GM18861 (cell line): ENCODE measurements around the gene SDCCAG8.
A peak's percentile ranks its signal among the peaks of the same experiment; 100 is the strongest.

Experiments
- ATAC-seq: cut with Tn5 transposase; IDR thresholded peaks from one replicate; pipeline ENCODE4 v1.9.1; 2021; ENCODE audit not compliant: unreplicated experiment

SDCCAG8 gene

DNA sequence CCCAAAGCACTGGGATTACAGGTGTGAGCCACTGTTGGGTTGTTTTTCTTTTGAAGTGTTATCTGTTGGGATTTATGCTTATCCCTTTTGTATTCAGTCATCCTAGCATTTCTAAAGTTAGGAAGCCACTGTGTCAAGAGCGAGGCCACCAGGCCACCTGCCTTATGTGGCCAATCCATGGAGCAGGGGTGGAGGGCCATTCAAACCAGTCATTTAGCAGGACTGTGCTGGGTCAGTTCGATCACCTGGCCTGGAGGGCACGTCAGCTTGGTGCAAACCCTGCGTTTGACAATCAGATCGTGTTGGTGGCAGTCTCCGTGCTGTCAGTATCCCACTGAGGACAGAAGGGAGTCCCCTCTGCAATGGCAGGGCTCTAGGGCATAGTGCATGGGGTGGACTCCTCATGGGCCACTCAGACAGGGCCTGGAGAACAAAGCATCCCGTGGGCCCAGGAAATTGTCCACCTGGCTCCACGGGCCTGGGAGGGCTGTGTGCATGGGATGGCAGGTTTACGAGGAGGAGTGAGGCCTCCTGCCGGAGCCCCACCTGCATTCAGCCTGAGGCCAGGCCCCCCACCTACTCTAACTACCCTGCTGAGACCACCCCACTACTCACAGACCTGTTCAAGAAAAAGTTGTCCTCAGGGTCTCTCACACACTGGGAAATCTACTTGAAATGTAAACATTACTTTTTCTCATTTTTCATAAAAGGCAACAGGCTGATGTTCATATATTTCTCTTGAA lies 242.3 kb downstream of the SDCCAG8 start:
- no peak for ATAC-seq

DNA sequence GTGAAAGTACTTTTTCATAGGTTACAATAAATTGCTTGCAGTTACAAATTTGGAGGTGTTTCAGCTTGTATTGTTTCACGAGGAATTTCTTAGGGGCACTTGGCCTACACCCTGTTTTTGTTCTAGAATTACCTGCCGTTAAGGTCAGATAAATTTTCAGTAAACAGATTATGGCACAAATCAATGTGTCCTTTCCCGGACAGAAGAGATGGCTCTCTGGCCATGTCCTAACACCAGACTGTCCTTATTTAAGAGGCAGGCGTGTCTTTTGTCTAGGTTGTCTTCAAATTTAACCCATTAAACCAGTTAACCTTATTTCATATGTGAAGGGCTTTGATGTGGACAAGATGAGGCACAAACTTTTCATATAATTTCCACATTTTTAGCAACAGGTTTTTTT lies 243.4 kb downstream of the SDCCAG8 start:
- no peak for ATAC-seq

DNA sequence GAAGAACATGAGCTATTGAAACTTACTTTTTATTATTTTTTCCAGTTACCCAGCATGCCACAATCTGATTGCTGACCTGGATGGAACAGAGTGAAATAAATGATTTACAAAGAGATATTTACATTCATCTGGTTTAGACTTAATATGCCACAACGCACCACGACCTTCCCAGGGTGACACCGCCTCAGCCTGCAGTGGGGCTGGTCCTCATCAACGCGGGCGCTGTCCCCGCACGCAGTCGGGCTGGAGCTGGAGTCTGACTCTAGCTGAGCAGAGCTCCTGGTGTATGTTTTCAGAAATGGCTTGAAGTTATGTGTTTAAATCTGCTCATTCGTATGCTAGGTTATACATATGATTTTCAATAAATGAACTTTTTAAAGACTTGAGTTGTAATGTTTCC lies 243.9 kb downstream of the SDCCAG8 start:
- ATAC-seq = no peak

DNA sequence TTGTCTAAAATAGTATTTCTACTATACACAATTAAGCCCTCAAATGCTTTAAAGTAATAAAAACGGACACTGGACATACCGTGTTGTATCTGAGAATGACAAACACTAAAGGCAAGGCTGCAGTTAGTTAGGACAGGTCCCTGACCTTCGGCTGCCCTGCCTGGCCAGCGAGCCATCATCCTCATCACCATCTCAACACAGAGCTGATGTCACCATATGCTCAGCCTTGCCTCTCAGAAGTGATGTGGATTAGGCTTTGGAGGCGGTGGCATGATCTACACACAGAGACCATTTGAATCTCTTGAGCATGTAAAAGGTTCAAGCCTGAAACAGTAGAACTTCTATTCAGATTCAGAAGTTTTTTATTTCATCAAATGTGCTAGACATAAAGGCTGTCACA lies 244.7 kb downstream of the SDCCAG8 start:
- no peak for ATAC-seq

DNA sequence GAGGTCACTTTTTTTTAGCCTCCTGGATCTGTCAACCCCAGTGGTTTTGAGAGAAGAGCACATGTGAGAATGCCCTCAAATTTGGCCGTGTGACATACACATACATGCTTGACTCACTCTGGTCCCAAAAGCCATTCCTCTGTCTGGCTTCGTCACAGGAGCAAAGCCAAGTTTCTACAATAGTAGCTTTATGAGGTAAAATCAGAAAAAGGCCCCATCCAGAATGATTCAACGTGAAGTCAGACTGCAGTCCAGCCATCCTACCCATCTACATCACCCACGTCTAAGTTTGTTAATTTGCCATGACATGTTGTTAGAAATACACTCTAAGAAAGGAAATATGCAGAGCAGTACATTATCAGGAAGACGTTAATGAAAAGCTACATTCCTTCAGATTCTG lies 245.2 kb downstream of the SDCCAG8 start:
- ATAC-seq = no peak

DNA sequence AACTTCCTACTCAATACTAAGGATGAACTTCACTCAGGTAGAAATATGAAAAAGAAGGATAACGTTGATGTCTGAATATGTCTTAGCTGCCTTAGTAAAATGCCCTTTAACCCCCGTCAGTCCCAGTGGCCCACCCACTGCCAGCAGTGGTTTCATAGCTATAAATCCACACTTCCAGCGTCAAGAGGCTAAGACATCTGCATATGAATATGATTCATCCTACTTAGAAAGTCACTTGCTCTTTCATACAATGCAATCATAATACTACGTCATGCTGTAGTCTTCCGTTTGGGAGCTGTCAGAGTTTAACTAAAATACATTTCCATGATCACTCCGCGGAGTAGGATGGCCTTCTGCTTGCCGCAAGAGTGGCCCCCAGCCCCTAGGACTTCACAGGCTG lies 247.3 kb downstream of the SDCCAG8 start:
- no peak for ATAC-seq

GRCh38 chr1:243505986-243506689 lies 250.3 kb downstream of the SDCCAG8 start:
- peak; percentile 53 for ATAC-seq

DNA sequence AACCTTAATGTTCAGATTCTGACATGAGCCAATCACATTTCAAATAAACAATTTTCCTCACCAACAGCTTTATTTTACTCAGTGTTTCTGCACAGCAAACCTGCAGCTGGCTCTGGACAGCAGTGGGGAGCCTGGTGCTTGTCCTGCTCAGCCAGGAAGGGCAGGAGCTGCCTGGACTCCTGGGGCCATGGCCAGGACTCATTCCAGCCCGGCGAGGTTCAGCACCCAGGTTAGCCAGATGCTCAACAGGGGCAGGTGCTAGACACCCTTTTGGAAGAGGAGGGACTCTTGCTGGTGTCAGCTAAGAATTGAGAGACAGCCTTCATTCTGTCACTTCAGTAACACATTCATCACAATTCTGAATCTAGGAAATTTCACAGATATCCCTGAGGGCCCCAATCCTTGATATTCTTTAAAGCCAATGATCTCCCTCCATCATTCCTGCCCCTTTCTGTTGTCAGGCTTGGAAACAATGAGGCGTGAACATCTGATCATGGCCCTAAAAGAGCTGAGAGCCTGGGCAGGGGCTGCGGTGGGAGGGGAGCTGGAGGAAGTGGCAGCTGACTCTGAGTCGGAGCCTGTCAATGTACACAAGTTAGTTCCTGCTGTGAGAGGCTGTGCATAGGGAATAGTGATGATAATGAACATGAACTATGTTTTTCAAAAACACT lies 251.3 kb downstream of the SDCCAG8 start:
- no peak for ATAC-seq

DNA sequence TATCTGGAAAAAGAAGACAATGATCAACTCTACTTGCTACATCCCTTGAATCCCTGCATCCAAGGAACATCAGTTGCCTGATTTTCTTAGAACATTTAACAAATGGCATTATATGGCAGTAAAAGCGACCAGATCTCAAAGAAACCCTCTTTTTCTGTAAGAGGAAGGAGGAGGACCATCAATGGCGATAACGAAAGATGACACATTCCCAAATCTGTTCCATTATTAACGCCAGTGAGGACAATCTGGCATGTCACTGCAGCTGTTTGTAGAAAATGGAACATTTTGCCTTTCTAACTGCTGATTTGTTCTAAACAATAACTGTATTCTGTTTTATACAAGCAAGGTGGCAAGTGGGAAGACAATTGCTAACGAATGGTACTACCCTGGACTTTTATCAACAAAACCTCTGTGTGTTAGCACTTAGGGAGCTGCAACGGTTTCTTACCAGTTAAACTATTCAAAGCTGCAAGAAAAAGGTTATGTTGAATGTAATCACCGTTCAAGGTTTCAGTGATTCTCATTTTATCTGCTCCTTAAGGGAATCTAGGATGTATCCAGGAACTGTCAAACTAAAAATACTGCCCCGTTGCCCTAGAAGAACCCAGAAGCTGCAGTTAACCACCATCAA lies 251.9 kb downstream of the SDCCAG8 start:
- ATAC-seq = no peak

- ATAC-seq = peak; percentile 79
Observed at GRCh38 chr1:243508303-243508713, 252.5 kb downstream of the SDCCAG8 start.

DNA sequence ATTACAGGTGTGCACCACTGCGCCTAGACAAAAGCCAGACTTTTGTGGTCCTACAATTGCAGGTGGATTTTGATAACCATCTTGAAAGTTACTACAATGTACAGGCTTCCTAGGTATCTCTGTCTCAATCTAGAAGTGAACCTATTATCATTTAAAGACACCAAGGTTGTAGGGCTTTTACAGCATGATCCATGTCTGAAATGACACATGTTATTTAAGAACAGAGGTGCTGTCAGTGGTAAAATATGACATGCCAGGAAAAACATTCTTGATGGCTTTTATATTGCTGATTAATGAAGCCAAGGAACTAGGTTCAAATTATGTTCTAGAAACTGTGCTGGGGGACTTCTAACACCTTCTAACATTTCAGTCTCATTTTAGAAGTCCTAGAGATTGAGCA lies 253.1 kb downstream of the SDCCAG8 start:
- no peak for ATAC-seq

GRCh38 chr1:243510928-243511327 lies 255.1 kb downstream of the SDCCAG8 start:
- no peak for ATAC-seq

DNA sequence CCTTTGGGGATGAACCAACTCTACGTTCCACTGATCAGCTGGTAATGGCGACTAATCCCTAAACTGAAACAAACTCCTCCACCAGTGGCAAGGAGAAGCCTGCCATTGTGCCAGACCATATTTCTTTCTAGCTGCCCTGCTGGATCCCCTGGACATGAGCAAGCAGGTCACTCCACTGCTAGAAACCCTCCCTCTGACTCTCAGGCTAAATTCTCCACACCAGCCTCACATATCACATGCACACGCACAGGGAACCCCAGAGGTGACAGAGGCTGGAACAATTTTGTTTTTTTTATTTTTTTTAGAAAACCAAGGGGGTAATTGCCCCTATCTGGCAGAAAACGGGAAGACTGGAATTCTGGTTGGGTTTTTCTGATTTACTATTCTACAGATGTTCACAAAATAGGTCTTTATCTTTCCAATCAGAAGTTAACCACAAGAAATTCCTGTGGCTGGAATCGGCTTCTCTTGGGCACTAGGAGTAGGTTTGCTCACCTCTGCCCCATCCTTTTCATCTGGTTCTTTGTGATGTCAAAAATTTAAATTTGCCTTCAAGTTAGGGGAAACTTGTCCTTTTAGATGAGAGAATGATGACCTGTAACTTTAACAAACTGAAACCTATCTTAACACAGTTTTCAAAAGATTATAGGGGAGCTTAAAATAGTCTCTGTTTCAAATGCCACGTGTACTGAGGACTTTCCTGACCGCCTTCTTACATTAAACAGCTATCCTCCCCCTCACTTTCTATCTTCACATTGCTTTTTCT lies 258.1 kb downstream of the SDCCAG8 start:
- no peak for ATAC-seq

DNA sequence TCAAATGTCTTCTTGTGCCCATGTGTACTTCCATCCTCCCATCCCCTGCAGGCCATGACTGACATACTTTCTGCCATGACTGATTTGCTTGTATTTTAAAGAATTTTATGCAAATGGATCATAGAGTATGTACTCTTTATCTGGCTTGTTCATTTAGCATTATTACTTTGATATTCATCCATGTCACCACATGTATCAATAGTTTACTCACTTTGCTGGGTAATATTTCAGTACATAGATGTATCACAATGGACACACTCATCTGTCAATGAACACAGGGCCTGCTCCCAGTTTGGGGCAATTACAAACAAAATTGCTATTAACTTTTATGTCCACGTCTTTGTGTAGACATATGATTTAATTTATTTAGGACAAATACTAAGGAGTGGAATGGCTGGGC lies 259.1 kb downstream of the SDCCAG8 start:
- no peak for ATAC-seq

DNA sequence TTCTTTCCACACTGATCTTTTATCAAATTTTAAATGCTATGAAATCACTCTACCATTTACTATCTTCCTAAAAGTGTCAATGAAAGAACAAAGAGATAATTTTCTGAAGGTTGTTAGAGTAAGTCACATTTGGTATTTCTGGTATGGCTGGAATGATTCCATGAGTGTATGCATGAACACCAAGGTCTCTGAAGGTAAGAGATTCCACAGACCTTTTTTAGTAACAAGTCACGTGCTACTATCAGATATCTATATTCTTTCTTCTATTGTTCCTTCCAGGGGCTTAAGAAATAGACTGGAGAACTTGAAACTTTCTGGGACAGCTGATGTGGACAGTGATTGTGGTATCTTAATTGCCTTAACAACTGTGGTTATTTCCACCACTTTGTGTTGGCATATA lies 265.0 kb downstream of the SDCCAG8 start:
- no peak for ATAC-seq

DNA sequence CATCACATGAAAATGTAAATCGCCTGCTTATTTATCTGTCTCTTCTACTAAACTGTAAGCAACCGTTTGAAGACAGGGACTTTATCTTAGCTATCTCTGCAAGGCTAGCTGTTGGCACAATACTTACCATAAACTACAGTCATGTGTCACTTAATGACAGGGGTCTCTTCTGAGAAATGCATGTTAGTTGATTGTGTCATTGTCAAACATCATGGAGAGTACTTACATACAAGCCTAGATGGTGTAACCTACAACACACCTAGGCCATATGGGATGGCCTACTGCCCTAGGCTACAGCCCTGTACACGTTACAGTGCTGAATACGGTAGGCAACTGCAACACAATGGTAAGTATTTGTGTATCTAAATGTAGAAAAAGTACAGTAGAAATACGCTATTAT lies 267.9 kb downstream of the SDCCAG8 start:
- ATAC-seq = no peak

GRCh38 chr1:243525085-243525487 lies 269.2 kb downstream of the SDCCAG8 start:
- ATAC-seq = no peak

- no peak for ATAC-seq
Observed at GRCh38 chr1:243526180-243526579, 270.3 kb downstream of the SDCCAG8 start.

DNA sequence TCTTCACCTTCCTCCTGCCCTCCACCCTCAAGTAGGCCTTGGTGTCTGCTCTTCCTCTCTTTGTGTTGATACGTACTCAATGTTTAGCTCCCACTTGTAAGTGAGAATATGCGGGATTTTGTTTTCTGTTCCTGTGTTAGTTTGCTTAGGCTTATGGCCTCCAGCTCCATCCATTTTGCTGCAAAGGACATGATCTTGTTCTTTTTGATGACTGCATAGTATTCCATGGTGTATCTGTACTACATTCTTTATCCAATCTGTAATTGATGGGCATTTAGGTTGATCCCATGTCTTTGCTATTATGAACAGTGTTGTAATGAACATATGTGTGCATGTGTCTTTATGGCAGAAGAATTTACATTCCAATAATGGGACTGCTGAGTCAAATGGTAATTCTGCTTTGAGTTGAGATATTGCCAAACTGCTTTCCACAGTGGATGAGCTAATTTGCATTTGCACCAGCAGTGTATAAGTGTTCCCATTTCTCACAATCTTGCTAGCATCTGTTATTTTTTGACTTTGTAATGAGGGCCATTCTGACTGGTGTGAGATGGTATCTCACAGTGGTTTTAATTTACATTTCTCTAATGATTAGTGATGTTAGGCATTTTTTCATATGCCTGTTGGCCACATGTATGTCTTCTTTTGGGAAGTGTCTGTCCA lies 272.7 kb downstream of the SDCCAG8 start:
- no peak for ATAC-seq

DNA sequence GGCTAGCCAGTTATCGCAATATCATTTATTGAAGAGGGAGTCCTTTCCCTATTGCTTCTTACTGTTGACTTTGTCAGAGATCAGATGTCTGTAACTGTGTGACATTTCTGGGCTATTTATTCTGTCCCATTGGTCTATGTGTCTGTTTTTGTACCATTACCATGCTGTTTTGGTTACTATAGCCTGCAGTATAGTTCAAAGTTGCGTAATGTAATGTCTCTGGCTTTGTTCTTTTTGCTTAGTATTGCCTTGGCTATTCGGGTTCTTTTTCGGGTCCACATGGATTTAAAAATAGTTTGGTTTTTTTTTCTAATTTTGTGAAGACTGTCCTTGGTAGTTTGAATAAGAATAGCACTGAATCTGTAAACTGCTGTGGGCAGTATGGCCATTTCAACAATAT lies 273.7 kb downstream of the SDCCAG8 start:
- ATAC-seq = no peak
